Ureter (tissue), 1 donor: ENCODE results near the gene SFI1. TPM values are rescaled to one million over a fixed set of nuclear protein-coding genes. Genes with fewer than 3 reads are reported as not detected.
"Not testable (repeated sequence)": the region's sequence is repeated elsewhere in the genome, so short reads cannot be mapped to it uniquely, and the experiment has no call there.

Experiments used
- DNase-seq: peaks from one replicate; pipeline ENCODE4 v3.0.0-alpha.2; 2020; ENCODE audit warnings: low spot score
- total RNA-seq: library from RNA; stranded (reverse); gene quantifications from one replicate; pipeline ENCODE4 v1.2.4, GENCODE V29; 2023
- donor health status: DM: yes; HTN: yes; CAD: no.

SFI1 gene, protein sequence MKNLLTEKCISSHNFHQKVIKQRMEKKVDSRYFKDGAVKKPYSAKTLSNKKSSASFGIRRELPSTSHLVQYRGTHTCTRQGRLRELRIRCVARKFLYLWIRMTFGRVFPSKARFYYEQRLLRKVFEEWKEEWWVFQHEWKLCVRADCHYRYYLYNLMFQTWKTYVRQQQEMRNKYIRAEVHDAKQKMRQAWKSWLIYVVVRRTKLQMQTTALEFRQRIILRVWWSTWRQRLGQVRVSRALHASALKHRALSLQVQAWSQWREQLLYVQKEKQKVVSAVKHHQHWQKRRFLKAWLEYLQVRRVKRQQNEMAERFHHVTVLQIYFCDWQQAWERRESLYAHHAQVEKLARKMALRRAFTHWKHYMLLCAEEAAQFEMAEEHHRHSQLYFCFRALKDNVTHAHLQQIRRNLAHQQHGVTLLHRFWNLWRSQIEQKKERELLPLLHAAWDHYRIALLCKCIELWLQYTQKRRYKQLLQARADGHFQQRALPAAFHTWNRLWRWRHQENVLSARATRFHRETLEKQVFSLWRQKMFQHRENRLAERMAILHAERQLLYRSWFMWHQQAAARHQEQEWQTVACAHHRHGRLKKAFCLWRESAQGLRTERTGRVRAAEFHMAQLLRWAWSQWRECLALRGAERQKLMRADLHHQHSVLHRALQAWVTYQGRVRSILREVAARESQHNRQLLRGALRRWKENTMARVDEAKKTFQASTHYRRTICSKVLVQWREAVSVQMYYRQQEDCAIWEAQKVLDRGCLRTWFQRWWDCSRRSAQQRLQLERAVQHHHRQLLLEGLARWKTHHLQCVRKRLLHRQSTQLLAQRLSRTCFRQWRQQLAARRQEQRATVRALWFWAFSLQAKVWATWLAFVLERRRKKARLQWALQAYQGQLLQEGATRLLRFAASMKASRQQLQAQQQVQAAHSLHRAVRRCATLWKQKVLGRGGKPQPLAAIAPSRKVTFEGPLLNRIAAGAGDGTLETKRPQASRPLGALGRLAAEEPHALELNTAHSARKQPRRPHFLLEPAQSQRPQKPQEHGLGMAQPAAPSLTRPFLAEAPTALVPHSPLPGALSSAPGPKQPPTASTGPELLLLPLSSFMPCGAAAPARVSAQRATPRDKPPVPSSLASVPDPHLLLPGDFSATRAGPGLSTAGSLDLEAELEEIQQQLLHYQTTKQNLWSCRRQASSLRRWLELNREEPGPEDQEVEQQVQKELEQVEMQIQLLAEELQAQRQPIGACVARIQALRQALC
- total RNA-seq = 76.9 TPM

DNA sequence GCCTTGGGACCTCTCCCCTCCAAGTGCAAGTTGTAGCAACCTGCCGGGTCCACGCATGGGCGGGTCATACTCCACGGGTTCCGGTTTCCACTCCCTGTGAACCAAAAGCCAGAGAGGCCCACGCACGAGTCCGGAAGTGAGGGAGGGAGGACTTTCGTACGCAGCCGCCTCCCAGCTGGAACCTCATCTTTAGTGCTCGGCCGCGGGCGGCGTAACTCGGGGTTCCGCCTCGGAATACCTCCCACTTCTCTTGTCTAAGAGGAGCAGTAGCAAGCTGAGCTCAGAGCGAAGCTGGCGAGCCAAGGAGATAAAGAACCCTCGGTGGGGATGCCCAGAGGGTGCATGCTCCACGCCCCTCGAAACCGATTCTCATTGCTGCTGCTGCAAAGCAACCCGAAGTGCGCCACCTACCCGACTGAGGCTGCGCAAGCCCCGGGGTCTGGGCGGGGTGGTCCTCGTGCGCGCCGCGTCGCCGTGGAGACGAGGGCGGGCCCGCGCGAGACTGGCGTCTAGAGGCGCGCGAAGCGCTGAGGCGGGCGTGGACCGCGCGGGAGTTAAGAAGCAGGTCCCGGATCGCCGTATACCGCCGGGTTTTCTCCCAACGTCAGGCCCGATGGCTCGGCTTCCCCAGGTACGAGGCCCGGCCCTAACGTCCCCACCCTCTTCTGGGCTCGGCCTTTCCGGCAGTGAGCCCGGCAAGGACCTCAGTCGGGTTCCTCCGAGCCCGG, at the start of gene SFI1:
Gene SFI1 (plus strand): TSS at position 530 of the 728 bp plus-strand sequence. CDS start 11,749 bp downstream, outside the sequence.
- peak; percentile 93 for DNase-seq

DNA sequence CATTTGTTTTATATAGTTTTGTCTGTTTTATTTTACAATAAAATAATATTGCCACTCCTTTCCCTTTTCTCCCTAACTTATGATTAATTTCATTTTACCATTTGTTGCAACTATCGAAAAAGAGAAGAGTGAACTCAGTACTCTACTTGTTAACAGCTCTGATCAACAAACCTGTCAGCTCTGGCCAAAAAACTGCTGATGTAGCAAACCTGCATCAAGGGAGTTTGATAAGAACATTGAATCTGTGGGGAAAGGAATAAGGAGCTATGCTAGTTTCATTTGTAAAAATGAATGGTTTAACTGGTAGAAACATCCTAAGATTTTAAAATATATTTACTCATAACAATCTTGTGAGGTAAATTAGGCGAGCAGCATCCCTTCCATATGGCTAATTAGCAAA, 49.6 kb upstream of the SFI1 start:
- DNase-seq = no peak

DNA sequence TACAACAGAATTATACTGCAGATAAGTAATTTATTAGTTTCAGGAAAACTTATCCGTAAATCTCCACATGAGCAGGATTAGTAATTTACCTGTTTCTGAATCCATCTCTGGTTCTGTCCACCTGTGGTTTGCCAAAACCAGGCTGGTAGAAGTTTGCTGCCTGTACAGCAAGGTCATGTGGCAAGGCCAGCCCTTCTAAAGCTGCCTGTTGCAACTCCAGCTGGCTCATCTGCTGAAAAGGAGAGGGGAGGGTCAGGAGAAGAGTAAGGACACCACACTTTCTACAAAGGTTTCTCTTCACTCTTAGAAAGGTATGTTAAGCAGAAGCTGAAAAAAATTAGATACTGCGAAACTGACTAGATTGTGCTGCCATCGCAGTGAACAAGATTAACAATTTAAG, 49.0 kb upstream of the SFI1 start:
- DNase-seq = no peak

DNA sequence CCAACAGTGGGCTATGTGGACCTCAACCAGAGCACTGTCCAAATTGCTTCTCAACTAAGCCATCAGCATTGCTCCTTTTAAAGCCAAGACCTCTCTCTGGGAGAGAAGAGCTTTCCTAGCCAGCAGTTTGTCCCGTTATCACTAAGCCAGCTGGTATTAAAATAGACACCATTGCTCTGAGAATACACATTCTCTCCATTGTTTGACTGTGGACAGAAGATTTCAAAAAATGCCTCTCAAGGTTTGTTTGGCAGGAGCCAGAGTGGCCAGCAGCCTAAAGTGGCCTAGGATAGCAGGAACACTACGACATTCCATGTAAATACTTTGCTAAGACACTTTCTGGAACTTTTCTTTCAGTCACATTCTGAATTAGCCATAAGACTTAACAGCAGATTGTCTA, 48.0 kb upstream of the SFI1 start:
- DNase-seq = no peak

DNA sequence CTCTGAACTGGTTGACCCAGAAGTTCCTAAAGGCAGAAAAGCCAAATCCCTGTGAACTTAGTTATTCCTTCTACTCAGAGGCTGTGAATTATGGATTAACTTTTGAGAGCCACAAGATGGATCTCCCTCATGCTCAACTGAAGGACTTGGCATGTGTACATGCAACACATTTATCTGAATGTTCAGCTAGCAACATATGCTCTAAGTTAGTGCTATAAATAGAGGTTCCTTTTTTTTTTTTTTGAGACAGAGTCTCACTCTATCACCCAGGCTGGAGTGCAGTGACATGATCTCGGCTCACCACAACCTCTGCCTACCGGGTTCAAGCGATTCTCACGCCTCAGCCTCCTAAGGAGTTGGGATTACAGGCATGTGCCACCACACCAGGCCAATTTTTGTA, 46.8 kb upstream of the SFI1 start:
- DNase-seq = no peak

DNA sequence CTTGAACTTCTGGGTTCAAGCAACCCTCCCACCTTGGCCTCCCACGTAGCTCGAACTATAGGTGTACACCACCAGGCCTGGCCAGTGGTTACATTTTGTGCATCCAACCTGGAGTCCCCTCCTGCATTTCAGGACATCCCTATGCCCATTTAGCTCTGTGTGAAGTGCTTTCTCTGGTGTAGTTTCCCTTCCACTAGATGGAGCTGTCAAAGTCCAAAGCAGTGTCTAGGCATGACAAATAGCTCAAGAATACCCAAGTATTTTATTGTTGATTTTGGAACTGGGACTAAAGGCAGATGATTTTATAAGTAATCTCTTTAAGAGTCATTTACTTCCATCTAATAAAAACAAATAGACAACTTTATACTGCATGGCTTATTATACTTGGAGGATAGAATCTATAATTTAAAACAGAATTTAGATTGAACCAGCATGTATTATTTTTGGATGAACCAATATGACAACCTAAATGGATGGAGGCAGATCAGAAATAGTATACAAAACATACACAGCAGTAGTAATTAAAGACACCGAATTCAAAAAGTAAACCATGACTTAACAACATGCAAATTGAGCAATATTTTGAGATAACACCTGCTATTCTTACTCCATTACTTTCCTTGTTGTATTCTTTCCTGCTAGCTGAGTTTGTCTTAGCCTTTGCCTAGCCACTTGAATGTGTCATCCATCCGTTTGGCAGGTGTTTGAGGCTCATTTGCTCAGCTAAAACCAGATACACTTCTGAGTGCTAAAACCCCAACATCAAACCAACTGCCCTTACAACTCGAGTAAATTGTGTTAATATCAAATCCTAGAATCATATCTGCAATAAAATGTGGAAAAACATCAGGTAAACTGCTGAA, 44.4 kb upstream of the SFI1 start:
- no peak for DNase-seq

DNA sequence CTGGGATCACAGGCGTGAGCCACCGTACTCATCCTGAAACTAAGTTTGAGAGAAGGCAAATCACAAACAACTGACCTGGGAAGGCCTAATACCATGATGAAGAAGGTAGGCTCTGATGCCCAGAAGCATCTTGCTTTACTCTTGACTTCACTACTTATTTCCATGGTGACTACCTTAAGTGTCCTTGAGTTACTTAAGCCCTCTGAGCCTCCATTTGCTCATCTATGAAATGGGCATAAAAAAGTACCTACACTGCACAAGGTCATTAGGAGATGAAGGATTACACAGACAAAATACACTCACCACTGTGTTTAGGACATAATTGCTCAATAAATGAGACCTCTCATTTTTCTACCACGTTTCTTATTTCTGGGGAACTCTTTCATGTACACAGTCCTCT, 34.6 kb upstream of the SFI1 start:
- no peak for DNase-seq

DNA sequence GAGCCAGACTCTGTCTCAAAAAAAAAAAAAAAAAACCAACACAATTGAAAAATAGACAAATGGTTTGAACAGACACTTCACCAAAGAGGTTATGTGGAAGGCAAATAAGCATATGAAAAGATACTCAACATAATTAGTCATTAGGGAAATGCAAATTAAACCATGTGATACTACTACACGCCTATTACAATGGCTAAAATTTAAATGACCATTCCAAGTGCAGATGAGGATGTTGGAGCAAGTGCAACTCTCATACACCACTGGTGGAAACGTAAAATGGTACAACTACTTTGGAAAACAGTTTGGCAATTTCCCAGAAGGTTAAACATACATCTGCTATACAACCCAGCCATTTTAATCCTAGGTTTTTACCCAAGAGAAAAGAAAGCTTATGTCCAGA, 31.0 kb upstream of the SFI1 start:
- no peak for DNase-seq

DNA sequence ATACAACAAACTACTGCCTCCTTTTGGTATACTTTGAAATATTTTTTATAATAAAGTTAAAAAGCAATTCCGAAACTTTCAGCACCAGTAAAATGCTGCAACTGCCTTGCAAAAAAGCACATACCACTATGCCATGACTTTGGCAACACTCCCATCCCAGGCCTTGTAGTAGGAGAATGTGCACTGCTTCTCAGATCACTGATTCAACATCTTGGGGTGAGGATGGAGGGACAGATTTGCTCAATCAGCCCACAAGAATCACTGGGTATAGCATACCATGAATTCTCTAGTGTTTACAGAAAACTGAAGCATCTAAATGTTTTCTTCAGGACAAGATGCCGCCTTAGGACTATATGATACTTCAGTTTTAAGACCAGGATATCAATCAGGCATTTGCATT, 21.6 kb upstream of the SFI1 start:
- DNase-seq = no peak

DNA sequence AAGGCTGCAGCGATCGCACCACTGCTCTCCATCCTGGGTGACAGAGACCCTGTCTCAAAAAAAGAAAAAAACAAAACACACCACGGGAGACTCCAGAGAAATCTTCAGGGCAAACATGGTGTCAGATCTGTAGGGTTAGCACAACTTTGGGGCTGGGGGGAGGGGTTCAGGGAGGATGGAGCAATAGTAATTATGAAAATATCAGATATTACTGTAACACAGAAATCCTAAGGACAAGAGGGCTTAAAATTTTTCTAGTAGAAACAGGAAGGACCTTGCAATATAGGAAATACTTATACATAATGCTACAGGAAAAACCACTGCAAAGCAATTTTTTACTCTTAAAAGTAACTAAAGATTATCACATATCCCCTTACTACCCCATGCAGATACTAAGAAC, 20.5 kb upstream of the SFI1 start:
- DNase-seq = no peak

DNA sequence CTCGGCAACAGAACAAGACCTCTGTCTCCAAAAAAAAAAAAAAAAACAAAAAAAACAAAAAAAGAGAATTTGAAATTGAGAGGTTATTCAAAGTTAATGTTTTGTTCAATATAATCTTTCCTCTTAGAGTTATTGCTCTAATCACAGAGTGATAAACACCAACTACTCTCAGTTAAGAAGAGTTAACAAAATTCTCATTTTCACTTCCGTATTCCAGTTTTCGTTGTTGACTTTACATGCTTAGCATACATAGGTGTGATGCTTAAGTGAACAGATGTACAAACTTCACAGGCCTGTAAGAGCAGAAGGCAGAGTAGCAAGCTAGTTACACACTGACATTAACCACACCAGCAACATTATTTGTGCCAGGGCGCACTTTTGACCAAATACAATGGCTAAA, 19.0 kb upstream of the SFI1 start:
- no peak for DNase-seq

DNA sequence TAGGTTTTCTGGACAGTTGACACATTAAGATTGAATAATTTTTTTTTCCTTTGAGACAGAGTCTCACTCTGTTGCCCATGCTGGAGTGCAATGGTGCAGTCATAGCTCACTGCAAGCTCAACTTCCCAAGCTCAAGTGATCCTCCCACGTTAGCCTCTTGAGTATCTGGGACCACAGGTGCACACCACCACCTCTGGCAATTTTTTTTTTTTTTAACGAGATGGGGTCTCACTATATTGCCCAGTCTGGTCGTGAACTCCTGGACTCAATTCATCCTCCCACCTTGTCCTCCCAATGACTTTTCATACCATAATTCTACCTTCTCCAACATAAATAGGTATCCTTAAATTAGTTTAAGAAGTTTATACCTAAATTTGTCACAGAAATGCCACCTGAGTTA, 15.2 kb upstream of the SFI1 start:
- no peak for DNase-seq

DNA sequence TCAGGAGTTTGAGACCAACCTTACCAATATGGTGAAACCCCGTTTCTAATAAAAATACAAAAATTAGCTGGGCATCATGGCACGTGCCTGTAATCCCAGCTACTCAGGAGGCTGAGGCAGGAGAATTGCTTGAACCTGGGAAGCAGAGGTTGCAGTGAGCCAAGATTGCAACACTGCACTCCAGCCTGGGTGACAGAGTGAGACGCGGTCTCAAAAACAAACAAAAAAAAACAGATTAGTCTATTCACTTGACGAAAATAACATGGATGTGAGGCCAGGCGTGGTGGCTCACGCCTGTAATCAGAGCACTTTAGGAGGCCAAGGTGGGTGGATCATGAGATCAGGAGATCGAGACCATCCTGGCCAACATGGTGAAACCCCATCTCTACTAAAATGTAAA, 13.9 kb upstream of the SFI1 start:
- not testable (repeated sequence) for DNase-seq

DNA sequence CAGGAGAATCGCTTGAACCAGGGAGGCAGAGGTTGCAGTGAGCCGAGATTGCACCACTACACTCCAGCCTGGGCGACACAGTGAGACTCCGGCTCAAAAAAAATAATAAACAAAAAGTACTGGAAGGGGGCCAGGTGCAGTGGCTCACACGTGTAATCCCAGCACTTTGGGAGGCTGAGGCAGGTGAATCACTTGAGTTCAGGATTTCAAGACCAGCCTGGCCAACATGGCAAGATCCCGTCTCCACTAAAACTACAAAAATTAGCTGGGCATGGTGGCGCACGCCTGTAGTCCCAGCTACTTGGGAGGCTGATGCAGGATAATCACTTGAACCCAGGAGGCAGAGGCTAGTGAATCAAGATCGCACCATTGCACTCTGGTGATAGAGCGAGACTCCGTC, 10.0 kb upstream of the SFI1 start:
- not testable (repeated sequence) for DNase-seq

DNA sequence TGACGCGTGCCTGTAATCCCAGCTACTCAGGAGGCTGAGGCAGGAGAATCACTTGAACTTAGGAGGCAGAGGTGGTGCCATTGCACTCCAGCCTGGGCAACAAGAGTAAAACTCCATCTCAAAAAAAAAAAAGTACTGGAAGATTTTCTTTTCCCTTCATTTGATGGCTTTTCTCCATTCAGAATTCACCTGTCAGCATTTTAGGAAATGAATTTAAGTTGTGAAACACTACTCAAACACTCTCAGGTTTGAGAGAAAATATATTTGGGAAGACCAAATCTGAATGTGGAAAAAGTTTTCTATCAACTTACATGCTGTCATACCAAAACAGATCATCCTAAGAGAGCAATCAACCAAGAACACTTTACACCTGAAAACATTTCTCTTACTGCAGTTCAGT, 9.4 kb upstream of the SFI1 start:
- DNase-seq = no peak

DNA sequence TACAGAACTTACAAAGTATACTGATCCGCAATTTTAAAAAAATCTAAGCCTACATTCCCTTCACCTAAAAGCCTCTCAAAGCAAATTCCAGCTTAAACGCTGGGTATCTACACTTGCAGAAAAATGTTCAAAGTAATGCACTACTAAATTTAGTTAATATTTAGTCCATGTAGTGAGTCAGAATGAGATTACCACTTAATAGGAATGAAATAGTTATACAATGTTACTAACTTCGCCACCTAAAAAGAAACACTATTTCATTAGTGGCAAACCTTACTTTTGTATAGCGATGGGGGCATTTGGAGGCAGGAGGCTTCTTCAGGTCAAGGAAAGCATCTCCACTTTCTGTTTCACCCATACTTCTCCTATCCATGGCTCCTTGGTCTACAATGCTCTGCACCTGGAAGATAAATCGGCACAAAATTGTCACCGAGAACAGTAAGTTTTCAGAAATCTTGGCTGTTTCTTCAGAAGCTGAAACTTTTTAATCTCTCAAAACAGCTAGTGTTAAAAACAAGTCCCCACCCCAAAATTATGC, 7.9 kb upstream of the SFI1 start:
- no peak for DNase-seq

DNA sequence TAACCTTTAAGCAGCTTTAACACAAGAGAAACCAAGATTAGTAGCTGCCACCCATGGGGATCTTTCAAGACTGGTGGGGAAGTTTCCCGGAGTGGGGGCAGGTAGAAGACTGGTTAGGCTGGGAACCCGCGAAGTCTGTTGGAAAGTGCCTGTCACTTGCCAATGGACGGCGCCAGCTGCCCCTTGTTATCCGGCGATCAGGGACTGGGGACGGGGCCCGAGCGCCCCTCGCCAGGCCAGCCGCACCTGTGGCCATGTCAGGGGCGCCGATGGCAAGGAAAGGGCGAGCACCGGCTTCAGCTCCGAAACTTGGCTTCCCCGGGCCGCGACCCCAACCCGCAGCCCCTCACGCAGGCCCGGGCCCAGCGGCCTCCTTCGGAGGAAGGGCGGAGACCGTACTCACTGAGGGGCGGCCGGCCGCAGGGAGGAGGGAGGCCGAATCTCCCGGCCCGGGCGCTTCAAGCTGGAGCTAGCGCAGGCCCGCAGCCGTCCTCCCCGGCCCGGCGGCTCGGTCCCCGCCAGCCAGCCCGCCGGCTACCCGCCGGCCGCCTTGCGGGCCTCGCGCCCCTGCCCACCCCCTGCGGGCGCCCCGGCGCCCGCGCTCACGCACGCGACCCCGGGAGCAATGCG, 7.2 kb upstream of the SFI1 start:
- DNase-seq = no peak

DNA sequence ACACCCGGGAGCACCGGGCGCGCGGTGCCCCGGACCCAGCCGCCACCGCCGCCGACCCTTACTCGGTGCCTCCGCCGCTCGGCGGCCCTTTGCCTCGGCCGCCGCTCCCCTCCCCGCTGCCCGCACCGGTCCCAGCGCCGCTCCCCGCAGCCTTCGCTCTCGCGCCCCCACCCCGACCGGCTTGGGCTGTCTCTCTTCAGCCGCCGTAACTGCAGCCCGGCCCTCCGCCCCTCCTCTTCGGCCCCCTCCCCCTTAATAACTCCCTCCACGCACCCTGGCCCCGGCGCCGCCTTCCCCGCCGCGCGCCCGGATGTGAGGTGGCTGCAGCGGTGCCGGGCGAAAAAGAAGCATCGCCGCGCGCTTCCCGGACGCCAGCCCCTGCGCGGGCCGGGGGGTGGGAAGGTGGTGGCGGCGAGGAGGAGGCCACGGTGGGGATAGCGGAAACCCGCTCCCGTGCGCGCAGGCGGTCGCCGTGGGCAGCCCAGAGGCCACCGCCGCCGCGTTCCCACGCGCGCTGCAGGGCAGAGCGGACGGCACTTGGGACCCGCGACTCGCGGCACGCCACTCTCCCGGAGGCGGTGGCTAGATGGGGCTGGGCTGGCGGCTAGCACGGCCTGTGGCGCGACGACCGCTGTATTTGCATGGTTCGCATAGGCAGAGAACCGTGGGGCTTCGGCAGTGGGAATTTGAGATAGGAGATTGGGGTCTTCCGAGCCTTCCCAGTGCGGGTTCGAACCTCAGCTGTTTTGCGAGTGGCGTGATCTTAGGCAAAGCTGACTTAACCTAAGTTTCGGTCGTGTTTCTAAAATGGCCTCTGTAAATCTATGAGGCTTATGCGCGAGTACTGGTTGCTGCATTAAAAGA, 6.5 kb upstream of the SFI1 start, which contains the start of gene EIF4ENIF1:
Gene EIF4ENIF1 (minus strand): TSS at position 211 of the 864 bp plus-strand sequence. CDS start 1,124 bp downstream, outside the sequence.
- peak; percentile 89 for DNase-seq

DNA sequence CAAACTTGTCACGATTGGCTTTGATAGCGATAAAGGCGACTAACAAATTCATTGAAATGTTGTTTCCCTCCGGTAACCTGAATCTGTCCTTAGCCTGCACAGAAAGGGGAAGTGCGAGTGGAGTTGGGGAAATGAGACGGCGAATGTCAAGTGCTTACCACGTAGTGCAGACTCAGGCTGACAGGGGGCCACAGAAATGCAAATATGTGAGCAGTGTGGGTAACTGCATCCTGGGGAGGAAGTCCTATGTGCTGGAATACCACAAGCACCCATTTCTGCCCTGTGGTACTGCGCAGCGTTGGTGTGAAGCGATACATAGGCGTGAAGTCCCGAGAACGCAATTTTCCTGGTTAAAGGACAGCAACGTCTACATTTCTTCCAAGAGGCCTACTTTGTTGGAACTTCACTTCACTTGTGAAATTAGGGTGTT, 5.8 kb upstream of the SFI1 start:
- DNase-seq = peak; percentile 64
